Ovary (tissue), 3 donors: ENCODE results near the gene LY6G6D.

ENCODE experiments used
- EP300 ChIP-seq: sonication (generic); formaldehyde crosslinking; IDR thresholded peaks from one replicate; pipeline ENCODE4 v1.6.1; 2017; ENCODE audit warnings: antibody characterized with exemption
- POLR2A ChIP-seq: fragments of 450-650 bp; IDR thresholded peaks from one replicate; pipeline ENCODE4 v1.6.1; 2017; ENCODE audit warnings: antibody characterized with exemption, mild to moderate bottlenecking, moderate library complexity
- TF ChIP-seq, protein P1 (sequence below), 3 donors: fragments of 450-650 bp in 2 of 3; fragments of 200-600 bp in 1 of 3; IDR thresholded peaks; one replicate each; pipeline versions ENCODE4 v1.5.1 to v1.8.0; 2016 to 2022; ENCODE audit warnings: antibody characterized with exemption in 3 of 3, mild to moderate bottlenecking in 1 of 3
- donor health status: DM: no; HTN: no; CAD: no.

DNA sequence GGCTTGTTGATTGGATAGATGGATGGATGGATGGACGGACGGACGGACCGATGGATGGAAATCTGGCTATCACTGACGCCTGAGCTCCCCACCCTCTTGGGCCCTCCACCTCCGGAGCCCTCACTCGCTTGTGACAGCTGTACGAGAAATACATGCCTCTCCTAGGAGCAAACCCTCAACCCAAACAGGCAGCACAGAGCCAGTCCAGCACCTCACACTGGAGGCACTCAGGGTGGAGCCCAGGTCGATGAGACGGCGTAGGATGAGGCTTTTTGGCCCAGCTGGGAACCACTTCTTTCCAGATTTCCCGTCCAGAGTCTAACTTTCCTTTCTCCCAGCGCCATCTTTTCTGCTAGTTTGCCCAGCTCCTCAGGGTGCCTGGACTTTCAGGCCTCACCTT lies 31.6 kb upstream of the LY6G6D start:
- TF ChIP-seq, protein P1, sequence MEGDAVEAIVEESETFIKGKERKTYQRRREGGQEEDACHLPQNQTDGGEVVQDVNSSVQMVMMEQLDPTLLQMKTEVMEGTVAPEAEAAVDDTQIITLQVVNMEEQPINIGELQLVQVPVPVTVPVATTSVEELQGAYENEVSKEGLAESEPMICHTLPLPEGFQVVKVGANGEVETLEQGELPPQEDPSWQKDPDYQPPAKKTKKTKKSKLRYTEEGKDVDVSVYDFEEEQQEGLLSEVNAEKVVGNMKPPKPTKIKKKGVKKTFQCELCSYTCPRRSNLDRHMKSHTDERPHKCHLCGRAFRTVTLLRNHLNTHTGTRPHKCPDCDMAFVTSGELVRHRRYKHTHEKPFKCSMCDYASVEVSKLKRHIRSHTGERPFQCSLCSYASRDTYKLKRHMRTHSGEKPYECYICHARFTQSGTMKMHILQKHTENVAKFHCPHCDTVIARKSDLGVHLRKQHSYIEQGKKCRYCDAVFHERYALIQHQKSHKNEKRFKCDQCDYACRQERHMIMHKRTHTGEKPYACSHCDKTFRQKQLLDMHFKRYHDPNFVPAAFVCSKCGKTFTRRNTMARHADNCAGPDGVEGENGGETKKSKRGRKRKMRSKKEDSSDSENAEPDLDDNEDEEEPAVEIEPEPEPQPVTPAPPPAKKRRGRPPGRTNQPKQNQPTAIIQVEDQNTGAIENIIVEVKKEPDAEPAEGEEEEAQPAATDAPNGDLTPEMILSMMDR (IDR thresholded peaks at IDR 0.05) = no peak
- TF ChIP-seq POLR2A = no peak
- no peak for TF ChIP-seq EP300
